Measurements from ENCODE around the gene SGIP1. TPM values are rescaled to one million over a fixed set of nuclear protein-coding genes. Genes with fewer than 3 reads are reported as not detected.

The SGIP1 gene
- total and polyA plus RNA-seq, 2 of the 8 experiments (the other 6 are each of a cell fraction or from before 2014, with no cell fraction given), result 1.4 to 2.1 TPM

GRCh38 chr1:66550243-66550642, 16.3 kb downstream of the SGIP1 start:
- no peak overlapping the region for H2AFZ ChIP-seq (ENCODE audit: low read length)
- TF ChIP-seq KDM4A (IDR thresholded peaks at IDR 0.05; ENCODE audit: low read depth, low read length, severe bottlenecking), result no peak
- H3K9ac ChIP-seq (replicated peaks in 1 of 4; ENCODE audit: extremely low read depth in 1 of 4, low read depth in 3 of 4, low read length in 3 of 4), result no peak overlapping the region
- H3K27me3 ChIP-seq (replicated peaks in 1 of 4; ENCODE audit: control insufficient read depth in 3 of 4, extremely low read depth in 1 of 4, insufficient read depth in 3 of 4, low read length in 3 of 4), result no peaks in the 10 kb centered on the region
- no peak overlapping the region for H3K27ac ChIP-seq (ENCODE audit: low read depth, low read length)
- no peak overlapping the region for H4K8ac ChIP-seq (ENCODE audit: extremely low read depth, insufficient read depth, low read length)
- no peaks in the 10 kb centered on the region for H3K79me2 ChIP-seq (ENCODE audit: control insufficient read depth in 1 of 2, insufficient read depth in 2 of 2, low read length in 2 of 2)
- no peaks in the 10 kb centered on the region for H3K36me3 ChIP-seq (ENCODE audit: control insufficient read depth in 2 of 4, insufficient read depth in 4 of 4, low read length in 3 of 4)
- H3K56ac ChIP-seq (replicated peaks; ENCODE audit: insufficient read length, low read depth, low read length), result no peak overlapping the region
- H4K91ac ChIP-seq (replicated peaks; ENCODE audit: insufficient read length, low read length), result no peak overlapping the region
- no peak overlapping the region for H3K18ac ChIP-seq (ENCODE audit: extremely low read depth, low read length)
- no peaks in the 10 kb centered on the region for H4K20me1 ChIP-seq (replicated peaks in 1 of 2; ENCODE audit: control insufficient read depth in 1 of 2, insufficient read depth in 2 of 2, low read length in 2 of 2)
- POLR2A ChIA-PET (ENCODE audit: partially characterized antibody), result no interaction called here
- H3K4me2 ChIP-seq (ENCODE audit: insufficient read depth in 1 of 2, low read depth in 2 of 2, low read length in 2 of 2), result no peak overlapping the region
- no peak overlapping the region for H2AK5ac ChIP-seq (ENCODE audit: low read depth, low read length)
- H3K4ac ChIP-seq (replicated peaks; ENCODE audit: insufficient read length, low read depth, low read length), result no peak overlapping the region
- no peaks in the 10 kb centered on the region for H3K9me3 ChIP-seq (ENCODE audit: insufficient read depth in 2 of 2, low read depth in 1 of 2, low read length in 1 of 2)
- H3K14ac ChIP-seq (ENCODE audit: insufficient read length), result no peak overlapping the region
- no peak overlapping the region for H2BK12ac ChIP-seq (ENCODE audit: low read depth, low read length)
- no peak overlapping the region for H4K5ac ChIP-seq (ENCODE audit: insufficient read length, low read depth, low read length)
- peaks cover 0 to 7% (median 0%) of the 10 kb centered on the region in 4 experiments; a peak in 2 of 7 replicates for H3K4me1 ChIP-seq (replicated peaks in 1 of 4; ENCODE audit: control insufficient read depth in 3 of 4, insufficient read depth in 4 of 4, low read length in 3 of 4)
- FAIRE-seq, result no peak
- H2BK5ac ChIP-seq (ENCODE audit: low read depth, low read length), result no peak overlapping the region
- H3K23ac ChIP-seq (ENCODE audit: insufficient read length), result no peak overlapping the region
- no peaks in the 10 kb centered on the region for H3K23me2 ChIP-seq (ENCODE audit: low read depth, low read length)
- DNase-seq (ENCODE audit: low read depth in 1 of 2, low spot score in 2 of 2), result no peak
- no peaks in the 10 kb centered on the region for H3K79me1 ChIP-seq (ENCODE audit: low read depth, low read length)
- H2BK120ac ChIP-seq (replicated peaks; ENCODE audit: low read depth, low read length), result no peak overlapping the region
- WGBS, 2 experiments (ENCODE audit: extremely low coverage in 1 of 2, insufficient coverage in 1 of 2, insufficient read length in 1 of 2, insufficient replicate concordance in 2 of 2, low coverage in 1 of 2, low lambda C conversion rate in 2 of 2, missing lambda C conversion rate in 1 of 2), result 89% methylated on average over 1 of the region's 1 CpG; no CpG with 5 or more reads in 1 of the 2 experiments
- CTCF ChIA-PET (ENCODE audit: partially characterized antibody), result interaction anchor here (1.1 kb wide), 1 partner anchor 127 kb away, joined by 5 read pairs; no protein-coding TSS in a partner anchor
- H2BK15ac ChIP-seq (ENCODE audit: low read length), result no peak overlapping the region
- no peak overlapping the region for H3K4me3 ChIP-seq (ENCODE audit: extremely low read depth in 1 of 4, insufficient read depth in 2 of 4, low read depth in 3 of 4, low read length in 4 of 4)
- no peak overlapping the region for H2BK20ac ChIP-seq (ENCODE audit: low read length)
